ENCODE measurements around the gene CDCA7L. TPM values are rescaled to one million over a fixed set of nuclear protein-coding genes. Genes with fewer than 3 reads are reported as not detected.
A peak's percentile ranks its signal among the peaks of the same experiment; 100 is the strongest.

CDCA7L gene
- total and polyA plus RNA-seq, 11 donors, result 15.6 to 53.4 (median 34.6) TPM

GRCh38 chr7:21962677-21963076 is 17.0 kb upstream of the CDCA7L start:
- TF ChIP-seq POLR2A (IDR thresholded peaks at IDR 0.05) (no peak), CTCF (IDR thresholded peaks at IDR 0.05) (no peak)
- DNase-seq, result no peak
- H3K27ac ChIP-seq, result no peak overlapping the region
- no peaks in the 10 kb centered on the region for H3K9me3 ChIP-seq
- WGBS, 4 donors, result 89 to 94% (median 91%) methylated on average over 9 of the region's 9 CpGs
- no peak overlapping the region for H3K4me3 ChIP-seq
- H3K36me3 ChIP-seq, result no peaks in the 10 kb centered on the region
- ATAC-seq, result no peak
- H3K27me3 ChIP-seq, result no peaks in the 10 kb centered on the region
- peaks cover 0 to 5% (median 0%) of the 10 kb centered on the region in 12 donors for H3K4me1 ChIP-seq
- intact Hi-C loops (cut with DNase I), result no loop called here

- intact Hi-C loops (cut with DNase I), result no loop called here
- WGBS, 4 donors, result 90 to 96% (median 95%) methylated on average over 3 of the region's 3 CpGs
- Histone ChIP-seq H3K27ac (no peak overlapping the region), H3K4me1 (no peaks in the 10 kb centered on the region), H3K27me3 (no peaks in the 10 kb centered on the region), H3K4me3 (no peak overlapping the region), H3K9me3 (no peaks in the 10 kb centered on the region), H3K36me3 (no peaks in the 10 kb centered on the region)
- DNase-seq (no peak), ATAC-seq (no peak)
- no peak for TF ChIP-seq POLR2A (IDR thresholded peaks at IDR 0.05)
- no peak for TF ChIP-seq CTCF (IDR thresholded peaks at IDR 0.05)
These were observed 15.2 kb upstream of the CDCA7L start for GRCh38 chr7:21960922-21961321.

GRCh38 chr7:21959387-21959776 is 13.7 kb upstream of the CDCA7L start:
- TF ChIP-seq POLR2A (IDR thresholded peaks at IDR 0.05) (no peak), CTCF (IDR thresholded peaks at IDR 0.05) (no peak)
- H3K27ac ChIP-seq, result no peak overlapping the region
- intact Hi-C loops (cut with DNase I), result no loop called here
- H3K4me1 ChIP-seq, result peaks cover 0 to 7% (median 1%) of the 10 kb centered on the region in 12 donors
- DNase-seq (no peak), ATAC-seq (no peak)
- H3K9me3 ChIP-seq, result no peaks in the 10 kb centered on the region
- H3K4me3 ChIP-seq, result no peak overlapping the region
- H3K36me3 ChIP-seq, result no peaks in the 10 kb centered on the region
- no peaks in the 10 kb centered on the region for H3K27me3 ChIP-seq
- 93 to 97% (median 96%) methylated on average over 3 of the region's 3 CpGs for WGBS, 4 donors

GRCh38 chr7:21953781-21954180 is 8.1 kb upstream of the CDCA7L start:
- Histone ChIP-seq H3K4me3 (no peak overlapping the region), H3K9me3 (no peaks in the 10 kb centered on the region), H3K4me1 (peaks cover 0 to 16% (median 5%) of the 10 kb centered on the region in 12 donors), H3K27ac (peak overlapping the region in 6 of 12 donors; percentile 0 to 54 (median 32)), H3K36me3 (no peaks in the 10 kb centered on the region), H3K27me3 (no peaks in the 10 kb centered on the region)
- ATAC-seq (no peak), DNase-seq (no peak)
- no peak for TF ChIP-seq CTCF (IDR thresholded peaks at IDR 0.05)
- no peak for TF ChIP-seq POLR2A (IDR thresholded peaks at IDR 0.05)
- 80 to 85% (median 84%) methylated on average over 3 of the region's 3 CpGs for WGBS, 4 donors
- intact Hi-C loops (cut with DNase I), result no loop called here
